OCI-LY3 (cell line): ENCODE data around the gene EGFL7.

Experiments used
- H2AFZ ChIP-seq: fragments of 200-600, 300-600 bp; shearing (Covaris generic); 2 replicates; pipeline ENCODE4 v1.6.0; 2014; ENCODE audit warnings: antibody characterized with exemption, low read depth, low read length
- H3K27ac ChIP-seq: fragments of 200-600, 300-600 bp; sonication (generic); 2 replicates; pipeline ENCODE4 v1.5.1; 2014; ENCODE audit warnings: mild to moderate bottlenecking, low read length, moderate library complexity, mixed read lengths
- H3K27me3 ChIP-seq: fragments of 200-600, 300-600 bp; sonication (generic); 2 replicates; pipeline ENCODE4 v1.6.1; 2014; ENCODE audit warnings: low read depth, low read length, mixed read lengths
- H3K36me3 ChIP-seq: fragments of 200-600, 300-600 bp; sonication (generic); replicated peaks from 2 replicates; pipeline ENCODE3; 2014; ENCODE audit warnings: low read depth, low read length, mixed read lengths
- H3K4me1 ChIP-seq: fragments of 300-600, 200-600 bp; sonication (generic); 2 replicates; pipeline ENCODE4 v1.6.1; 2014; ENCODE audit warnings: low read length, mixed read lengths
- H3K4me2 ChIP-seq: fragments of 200-600, 300-600 bp; sonication (generic); 2 replicates; pipeline ENCODE4 v1.6.1; 2014; ENCODE audit warnings: low read length, mixed read lengths
- H3K4me3 ChIP-seq: fragments of 300-600, 200-600 bp; sonication (generic); 2 replicates; pipeline ENCODE4 v1.5.1; 2014; ENCODE audit warnings: antibody characterized with exemption, mild to moderate bottlenecking, low read length, moderate library complexity
- H3K79me2 ChIP-seq: fragments of 300-600, 200-600 bp; shearing (Covaris generic); 2 replicates; pipeline ENCODE4 v1.6.1; 2014; ENCODE audit warnings: mild to moderate bottlenecking, low read length, mixed read lengths
- H3K9ac ChIP-seq: fragments of 300-600, 200-600 bp; shearing (Covaris generic); 2 replicates; pipeline ENCODE4 v1.6.0; 2014; ENCODE audit warnings: mild to moderate bottlenecking, low read length, moderate library complexity
- H3K9me3 ChIP-seq: fragments of 200-600, 300-600 bp; shearing (Covaris generic); 2 replicates; pipeline ENCODE4 v1.6.1; 2014; ENCODE audit warnings: low read length, mixed read lengths; ENCODE audit not compliant: insufficient read depth
- H4K20me1 ChIP-seq: fragments of 200-600, 300-600 bp; sonication (generic); 2 replicates; pipeline ENCODE4 v1.6.1; 2016; ENCODE audit warnings: low read length, mixed read lengths; ENCODE audit not compliant: insufficient read depth
- EZH2phosphoT487 ChIP-seq: fragments of 200-600 bp; shearing (Covaris generic); IDR thresholded peaks from 2 replicates; pipeline ENCODE4 v1.6.1; 2018; ENCODE audit warnings: antibody characterized with exemption, mixed run types, low read depth
- TF ChIP-seq, protein P1 (sequence below): fragments of 200-600, 300-600 bp; sonication (generic); IDR thresholded peaks from 2 replicates; pipeline ENCODE4 v1.5.1; 2014; ENCODE audit warnings: antibody characterized with exemption, low read length, low read depth

Gene EGFL7

DNA sequence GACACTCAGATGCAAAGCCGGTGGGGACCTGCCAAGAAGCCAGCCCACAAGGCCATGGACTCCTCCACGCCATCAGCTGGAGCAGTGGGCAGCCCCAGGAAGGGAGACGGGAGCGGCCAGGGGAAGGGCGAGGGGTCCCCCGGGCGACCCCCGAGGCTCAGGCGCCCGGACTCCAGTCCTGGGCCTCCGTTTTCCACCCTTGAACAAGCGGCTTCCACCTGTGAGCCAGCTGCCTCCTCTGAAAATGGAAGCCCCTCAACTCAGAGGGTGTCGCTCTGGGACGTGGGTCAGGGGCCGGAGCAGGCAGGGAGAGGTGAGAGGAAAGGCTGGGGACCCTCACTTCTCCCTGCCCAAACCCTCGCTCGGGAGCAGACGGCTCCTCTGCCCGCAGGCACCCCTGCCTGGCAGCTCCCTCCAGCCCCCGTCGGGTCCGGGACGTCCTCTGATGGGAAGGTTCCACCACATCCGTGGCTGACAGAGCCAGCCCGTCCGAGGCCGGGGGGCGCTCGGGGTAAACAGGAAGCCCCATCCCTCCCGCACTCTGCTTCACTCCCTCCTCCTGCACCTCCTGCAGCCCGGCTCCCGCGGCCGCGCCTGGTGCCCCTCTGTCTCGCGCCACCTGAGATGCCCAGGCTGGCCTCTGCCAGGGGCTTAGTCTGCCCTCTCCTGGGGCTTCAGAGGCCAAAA, 3.7 kb upstream of the EGFL7 start:
- Histone ChIP-seq H4K20me1 (no peaks in the 10 kb centered on the region), H3K27me3 (peaks cover 59% of the 10 kb centered on the region), H3K4me2 (no peak overlapping the region), H3K9ac (no peak overlapping the region), H3K4me1 (peaks cover 8% of the 10 kb centered on the region; the same call in 1 of the 2 replicates), H2AFZ (no peak overlapping the region), H3K79me2 (no peaks in the 10 kb centered on the region), H3K9me3 (no peaks in the 10 kb centered on the region), H3K4me3 (no peak overlapping the region), H3K36me3 (no peaks in the 10 kb centered on the region), H3K27ac (no peak overlapping the region)
- TF ChIP-seq, protein P1, sequence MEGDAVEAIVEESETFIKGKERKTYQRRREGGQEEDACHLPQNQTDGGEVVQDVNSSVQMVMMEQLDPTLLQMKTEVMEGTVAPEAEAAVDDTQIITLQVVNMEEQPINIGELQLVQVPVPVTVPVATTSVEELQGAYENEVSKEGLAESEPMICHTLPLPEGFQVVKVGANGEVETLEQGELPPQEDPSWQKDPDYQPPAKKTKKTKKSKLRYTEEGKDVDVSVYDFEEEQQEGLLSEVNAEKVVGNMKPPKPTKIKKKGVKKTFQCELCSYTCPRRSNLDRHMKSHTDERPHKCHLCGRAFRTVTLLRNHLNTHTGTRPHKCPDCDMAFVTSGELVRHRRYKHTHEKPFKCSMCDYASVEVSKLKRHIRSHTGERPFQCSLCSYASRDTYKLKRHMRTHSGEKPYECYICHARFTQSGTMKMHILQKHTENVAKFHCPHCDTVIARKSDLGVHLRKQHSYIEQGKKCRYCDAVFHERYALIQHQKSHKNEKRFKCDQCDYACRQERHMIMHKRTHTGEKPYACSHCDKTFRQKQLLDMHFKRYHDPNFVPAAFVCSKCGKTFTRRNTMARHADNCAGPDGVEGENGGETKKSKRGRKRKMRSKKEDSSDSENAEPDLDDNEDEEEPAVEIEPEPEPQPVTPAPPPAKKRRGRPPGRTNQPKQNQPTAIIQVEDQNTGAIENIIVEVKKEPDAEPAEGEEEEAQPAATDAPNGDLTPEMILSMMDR: no peak

DNA sequence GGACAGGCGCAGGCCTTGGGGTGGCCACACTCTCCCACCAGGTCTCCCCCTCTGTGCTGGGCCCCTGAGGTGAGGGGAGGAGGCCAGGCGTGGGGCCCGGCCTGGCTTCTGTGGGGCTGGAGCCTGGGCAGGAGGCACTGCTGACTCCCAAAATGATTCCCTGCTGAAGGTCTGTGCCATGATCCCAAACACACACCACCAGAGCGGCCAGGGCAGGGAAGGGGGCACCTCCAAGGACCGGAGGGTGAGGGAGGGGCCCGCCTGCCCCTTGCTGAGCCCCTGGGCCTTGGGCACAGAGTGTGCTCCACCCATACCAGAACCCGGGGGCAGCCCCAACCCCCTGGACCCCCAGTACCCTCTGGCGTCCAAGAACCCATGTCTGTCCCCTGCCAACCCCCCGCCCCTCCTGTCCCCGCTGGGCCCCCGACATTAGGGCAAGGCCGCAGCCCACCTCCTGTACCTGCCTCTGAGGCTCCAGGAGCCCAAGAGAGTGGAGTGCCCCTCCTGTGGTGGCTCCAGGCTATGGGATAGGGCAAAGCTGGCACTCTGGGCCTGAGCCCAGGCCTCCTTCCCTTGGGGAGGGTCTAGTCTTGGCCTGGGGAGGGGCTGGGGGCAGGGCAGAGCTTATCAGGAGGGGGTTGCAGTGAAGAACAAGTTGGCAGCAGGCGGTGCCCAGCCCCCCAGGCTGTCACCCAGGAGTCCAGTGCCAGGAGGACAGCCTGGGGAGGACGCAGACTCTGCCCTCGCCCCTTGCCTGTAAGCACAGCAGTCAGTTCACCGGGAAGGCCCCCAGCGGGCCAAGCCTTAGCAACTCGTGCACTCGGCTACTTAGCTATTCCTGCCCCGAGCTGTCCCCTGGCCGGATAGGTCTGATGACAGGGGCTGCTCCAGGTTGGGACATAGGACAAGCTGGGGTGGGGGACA, 2.6 kb upstream of the EGFL7 start:
- TF ChIP-seq, protein P1: no peak
- no peak for TF ChIP-seq EZH2phosphoT487
- Histone ChIP-seq H3K4me2 (no peak overlapping the region), H3K27me3 (peaks cover 59% of the 10 kb centered on the region), H3K9me3 (no peaks in the 10 kb centered on the region), H3K27ac (no peak overlapping the region), H3K79me2 (no peaks in the 10 kb centered on the region), H3K36me3 (no peaks in the 10 kb centered on the region), H2AFZ (no peak overlapping the region), H4K20me1 (no peaks in the 10 kb centered on the region), H3K4me1 (peaks cover 8% of the 10 kb centered on the region; the same call in 1 of the 2 replicates), H3K9ac (no peak overlapping the region), H3K4me3 (no peak overlapping the region)

DNA sequence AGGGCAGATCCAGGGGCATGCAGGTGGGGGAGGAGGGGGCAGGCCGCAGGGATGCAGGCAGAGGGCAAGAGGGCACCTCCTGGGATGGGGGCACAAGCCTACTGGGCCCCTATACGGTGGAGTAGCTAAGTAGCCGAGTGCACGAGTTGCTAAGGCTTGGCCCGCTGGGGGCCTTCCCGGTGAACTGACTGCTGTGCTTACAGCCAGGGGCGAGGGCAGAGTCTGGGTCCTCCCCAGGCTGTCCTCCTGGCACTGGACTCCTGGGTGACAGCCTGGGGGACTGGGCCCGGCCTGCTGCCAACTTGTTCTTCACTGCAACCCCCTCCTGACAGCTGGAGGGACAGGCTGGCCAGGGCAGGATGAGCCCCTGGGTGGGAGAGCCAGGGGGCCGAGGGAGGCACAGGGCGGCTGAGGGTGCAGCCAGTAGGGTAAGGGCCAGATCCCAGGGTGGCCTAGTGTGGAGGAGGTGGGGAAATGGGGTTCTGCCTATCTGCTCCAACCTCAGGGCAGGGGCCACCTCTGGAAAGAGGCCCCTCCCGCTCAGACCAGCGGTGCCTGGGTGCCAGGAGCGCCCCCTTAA, 1.7 kb upstream of the EGFL7 start:
- Histone ChIP-seq H3K36me3 (no peaks in the 10 kb centered on the region), H2AFZ (no peak overlapping the region), H3K4me2 (no peak overlapping the region), H3K27ac (no peak overlapping the region), H3K79me2 (no peaks in the 10 kb centered on the region), H3K9me3 (no peaks in the 10 kb centered on the region), H3K4me3 (no peak overlapping the region), H3K9ac (no peak overlapping the region), H3K4me1 (peaks cover 2% of the 10 kb centered on the region; the same call in 1 of the 2 replicates), H4K20me1 (no peaks in the 10 kb centered on the region), H3K27me3 (peaks cover 59% of the 10 kb centered on the region)
- TF ChIP-seq, protein P1: no peak
- TF ChIP-seq EZH2phosphoT487: no peak
